ENCODE data around the gene SLC18B1.

SLC18B1 gene

GRCh38 chr6:132741281-132741680 is 57.2 kb downstream of the SLC18B1 start:
- DNase-seq = no peak

- DNase-seq = no peak
Measured at GRCh38 chr6:132736239-132736638, 62.2 kb downstream of the SLC18B1 start.

GRCh38 chr6:132734694-132735236 is 63.7 kb downstream of the SLC18B1 start:
- no peak for DNase-seq

GRCh38 chr6:132733814-132734213 is 64.6 kb downstream of the SLC18B1 start:
- DNase-seq = no peak

GRCh38 chr6:132733283-132733682 is 65.2 kb downstream of the SLC18B1 start:
- no peak for DNase-seq

GRCh38 chr6:132731086-132731485 is 67.4 kb downstream of the SLC18B1 start:
- no peak for DNase-seq

- DNase-seq = no peak
Measured at GRCh38 chr6:132730560-132730959, 67.9 kb downstream of the SLC18B1 start.

GRCh38 chr6:132728616-132729015 is 69.8 kb downstream of the SLC18B1 start:
- no peak for DNase-seq

- DNase-seq = no peak
Measured at GRCh38 chr6:132726608-132726975, 71.8 kb downstream of the SLC18B1 start.

GRCh38 chr6:132725947-132726607 is 72.4 kb downstream of the SLC18B1 start:
- no peak for DNase-seq

- DNase-seq = no peak
Measured at GRCh38 chr6:132725471-132725870, 73.0 kb downstream of the SLC18B1 start.

GRCh38 chr6:132719736-132720448 is 78.5 kb downstream of the SLC18B1 start:
- DNase-seq = no peak
